AG04450 (cell line): Measurements from ENCODE around the gene KLRC3. TPM values are rescaled to one million over a fixed set of nuclear protein-coding genes. Genes with fewer than 3 reads are reported as not detected.
"Not testable (repeated sequence)": the region's sequence is repeated elsewhere in the genome, so short reads cannot be mapped to it uniquely, and the experiment has no call there.

ENCODE experiments used
- CTCF ChIA-PET: fragments of 300-600, 350-600 bp; formaldehyde crosslinking; extraction: SDS; loops from one replicate; lab custom pipeline; 2022; ENCODE audit warnings: antibody characterized with exemption, inconsistent platforms; lab: Charles Lee
- POLR2A ChIA-PET: fragments of 350-600 bp; formaldehyde crosslinking; extraction: SDS; loops from one replicate; lab custom pipeline; 2021; ENCODE audit warnings: antibody characterized with exemption, inconsistent platforms; lab: Yijun Ruan, JAX
- DNase-seq: peaks from one replicate; pipeline ENCODE4 v3.0.0-alpha.2; 2011; ENCODE audit warnings: low read depth, low spot score
- H3K27ac ChIP-seq: one replicate; pipeline ENCODE4 v1.5.1; 2012; ENCODE audit warnings: low read depth, low read length, control low read depth
- H3K27me3 ChIP-seq: one replicate; pipeline ENCODE4 v1.6.0; 2012; ENCODE audit warnings: low read length; ENCODE audit not compliant: control insufficient read depth, insufficient read depth
- H3K4me3 ChIP-seq: 2 replicates; pipeline ENCODE4 v1.5.1; 2011; ENCODE audit warnings: mild to moderate bottlenecking, low read depth, low read length, control low read depth
- H3K9me3 ChIP-seq: 2 replicates; pipeline ENCODE4 v1.5.1; 2012; ENCODE audit warnings: low read length; ENCODE audit not compliant: control insufficient read depth, insufficient read depth
- CTCF ChIP-seq: IDR thresholded peaks from 2 replicates; pipeline ENCODE4 v1.5.1; 2011; ENCODE audit warnings: low read depth, low read length, control low read depth, inconsistent platforms
- polyA plus RNA-seq: library from polyadenylated mRNA; depleted of rRNA; stranded (reverse); fragments of >200 nt; gene quantifications from 2 replicates; pipeline ENCODE4 v1.2.3, GENCODE V29; 2011

The KLRC3 gene
- polyA plus RNA-seq, 1 experiment = not detected

- no peaks in the 10 kb centered on the region for H3K27me3 ChIP-seq
- TF ChIP-seq CTCF = no peak
- no peak overlapping the region for H3K27ac ChIP-seq
- ChIA-PET CTCF (interaction anchor here (0.7 kb wide), 1 partner anchor 153 kb away, joined by 4 read pairs; no protein-coding TSS in a partner anchor), POLR2A (no interaction called here)
- no peak overlapping the region for H3K4me3 ChIP-seq
- no peak for DNase-seq
- no peaks in the 10 kb centered on the region for H3K9me3 ChIP-seq
These were observed 31.6 kb downstream of the KLRC3 start for GRCh38 chr12:10388624-10389413.

- H3K9me3 ChIP-seq, CTCF ChIA-PET, H3K27ac ChIP-seq, DNase-seq, POLR2A ChIA-PET, H3K4me3 ChIP-seq, H3K27me3 ChIP-seq: not testable (repeated sequence)
These were observed 32.9 kb downstream of the KLRC3 start for GRCh38 chr12:10387498-10387897.

- POLR2A ChIA-PET = no interaction called here
- H3K4me3 ChIP-seq = no peak overlapping the region
- H3K27me3 ChIP-seq = no peaks in the 10 kb centered on the region
- H3K9me3 ChIP-seq = no peaks in the 10 kb centered on the region
- TF ChIP-seq CTCF = no peak
- CTCF ChIA-PET = no interaction called here
- no peak for DNase-seq
- H3K27ac ChIP-seq = no peak overlapping the region
These were observed 33.5 kb downstream of the KLRC3 start for GRCh38 chr12:10386857-10387256.

GRCh38 chr12:10385166-10385613 lies 35.2 kb downstream of the KLRC3 start:
- no peak for TF ChIP-seq CTCF
- CTCF ChIA-PET = interaction anchor here (1.0 kb wide), 1 partner anchor 10 kb away, joined by 3 read pairs; no protein-coding TSS in a partner anchor
- POLR2A ChIA-PET = interaction anchor here (0.8 kb wide), 1 partner anchor 20 kb away, joined by 7 read pairs; no protein-coding TSS in a partner anchor

GRCh38 chr12:10384191-10384590 lies 36.2 kb downstream of the KLRC3 start:
- Histone ChIP-seq H3K9me3 (no peaks in the 10 kb centered on the region), H3K4me3 (no peak overlapping the region), H3K27me3 (no peaks in the 10 kb centered on the region), H3K27ac (no peak overlapping the region)
- ChIA-PET POLR2A (no interaction called here), CTCF (no interaction called here)
- DNase-seq = no peak
- TF ChIP-seq CTCF = no peak

More at GRCh38 chr12:10385166-10385613, 35.2 kb downstream of the KLRC3 start:
- H3K4me3 ChIP-seq = no peak overlapping the region
- H3K27ac ChIP-seq = no peak overlapping the region
- H3K9me3 ChIP-seq = no peaks in the 10 kb centered on the region
- H3K27me3 ChIP-seq = no peaks in the 10 kb centered on the region
- DNase-seq = no peak
